RCC 7860 (cell line): ENCODE measurements around the gene HPX.

ENCODE experiments used
- DNase-seq: peaks from one replicate; pipeline ENCODE4 v3.0.0-alpha.2; 2015; ENCODE audit warnings: low spot score
- FAIRE-seq: peaks from 2 replicates; lab custom pipeline; 2012; peaks lifted over from hg19 to GRCh38; lab: Jason Lieb, UNC

The HPX gene

DNA sequence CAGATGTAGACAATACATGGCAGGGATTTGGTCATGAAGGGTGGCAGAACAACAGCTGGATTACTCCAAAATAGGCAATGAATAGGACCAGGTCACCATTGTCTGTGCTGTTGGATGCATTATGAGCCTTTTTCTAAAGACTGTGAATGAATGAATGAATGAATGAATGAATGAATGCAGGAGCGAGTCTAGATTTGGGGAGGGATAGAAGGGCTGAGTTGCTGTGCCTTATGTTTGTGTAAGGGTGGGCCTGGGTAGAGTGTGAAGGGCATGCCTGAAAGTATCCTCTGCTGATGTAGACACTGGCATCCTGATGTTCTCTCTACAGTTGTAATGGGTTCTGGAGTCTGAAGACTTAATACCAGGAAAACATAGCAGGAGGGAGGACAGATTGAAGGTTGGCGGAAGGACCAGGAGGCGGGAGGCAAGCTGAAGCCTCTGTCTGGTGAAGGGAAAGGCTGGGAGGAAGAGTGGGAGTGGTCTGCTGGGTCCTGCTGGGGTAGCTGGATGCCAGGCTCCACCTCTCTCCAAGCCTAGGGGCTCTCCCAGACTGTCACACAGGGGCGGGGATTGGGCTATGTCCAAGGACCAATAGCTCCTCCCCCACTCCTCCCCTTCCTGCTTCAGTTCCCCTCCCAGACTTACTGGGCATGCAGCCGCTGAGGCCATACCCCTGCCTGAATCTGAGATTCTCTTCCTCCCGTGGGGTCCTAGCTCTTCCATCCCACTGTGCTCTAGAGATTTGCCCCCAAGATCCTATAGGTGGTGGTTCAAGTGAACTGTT lies 28.1 kb upstream of the HPX start:
- no peak for FAIRE-seq

DNA sequence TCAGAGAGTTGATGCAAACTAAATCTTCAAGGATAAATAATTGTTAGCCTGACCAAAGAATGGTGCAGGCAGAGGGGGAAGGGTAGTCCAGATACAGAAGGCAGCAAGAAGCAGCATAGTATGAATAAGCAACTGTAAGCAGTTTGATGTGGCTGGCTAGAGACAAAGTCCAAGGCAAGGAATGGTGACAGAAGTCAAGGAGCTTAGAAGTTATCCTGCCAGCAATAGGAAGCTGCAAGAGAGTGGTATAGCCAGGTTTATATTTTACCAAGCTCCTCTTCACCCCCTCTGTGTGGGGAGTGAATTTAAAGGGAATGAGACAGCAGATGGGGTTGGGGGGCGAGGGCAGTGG lies 18.3 kb upstream of the HPX start:
- no peak for DNase-seq
- no peak for FAIRE-seq

More for the DNA sequence above, 28.1 kb upstream of the HPX start:
- no peak for DNase-seq

DNA sequence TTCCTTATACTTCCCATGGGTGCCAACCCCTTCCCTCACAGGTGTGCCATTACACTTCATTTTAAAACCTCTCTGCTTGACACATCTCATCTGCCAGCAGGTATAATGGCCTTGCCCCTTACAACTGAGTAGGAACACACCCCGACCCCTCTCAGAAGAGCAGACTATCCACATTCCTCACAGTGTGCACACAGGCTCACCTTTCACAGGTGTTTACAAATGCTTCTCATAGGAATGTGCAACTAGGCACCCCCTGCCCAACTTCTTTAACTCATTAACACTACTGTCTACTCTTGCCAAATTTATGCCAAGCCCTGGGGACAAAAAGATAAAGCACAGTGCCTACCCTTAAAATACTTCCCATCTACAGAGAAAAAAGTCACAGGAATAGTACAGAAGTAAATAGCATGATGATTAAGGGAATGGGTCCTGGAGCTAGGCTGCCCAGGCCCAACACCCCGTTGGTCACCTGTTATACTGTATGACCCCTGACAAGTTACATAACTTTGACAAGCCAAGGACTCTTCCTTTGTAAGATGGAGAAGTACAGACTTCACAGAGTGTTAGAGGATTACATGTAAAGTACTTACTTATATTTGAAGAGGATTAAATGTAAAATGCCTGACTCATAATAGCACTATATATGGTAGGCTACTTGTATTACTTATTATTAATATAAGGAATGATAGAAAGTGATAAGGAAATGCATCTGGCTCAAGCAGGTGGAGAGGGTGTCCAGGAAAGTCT lies 17.7 kb upstream of the HPX start:
- DNase-seq, result no peak
- no peak for FAIRE-seq

DNA sequence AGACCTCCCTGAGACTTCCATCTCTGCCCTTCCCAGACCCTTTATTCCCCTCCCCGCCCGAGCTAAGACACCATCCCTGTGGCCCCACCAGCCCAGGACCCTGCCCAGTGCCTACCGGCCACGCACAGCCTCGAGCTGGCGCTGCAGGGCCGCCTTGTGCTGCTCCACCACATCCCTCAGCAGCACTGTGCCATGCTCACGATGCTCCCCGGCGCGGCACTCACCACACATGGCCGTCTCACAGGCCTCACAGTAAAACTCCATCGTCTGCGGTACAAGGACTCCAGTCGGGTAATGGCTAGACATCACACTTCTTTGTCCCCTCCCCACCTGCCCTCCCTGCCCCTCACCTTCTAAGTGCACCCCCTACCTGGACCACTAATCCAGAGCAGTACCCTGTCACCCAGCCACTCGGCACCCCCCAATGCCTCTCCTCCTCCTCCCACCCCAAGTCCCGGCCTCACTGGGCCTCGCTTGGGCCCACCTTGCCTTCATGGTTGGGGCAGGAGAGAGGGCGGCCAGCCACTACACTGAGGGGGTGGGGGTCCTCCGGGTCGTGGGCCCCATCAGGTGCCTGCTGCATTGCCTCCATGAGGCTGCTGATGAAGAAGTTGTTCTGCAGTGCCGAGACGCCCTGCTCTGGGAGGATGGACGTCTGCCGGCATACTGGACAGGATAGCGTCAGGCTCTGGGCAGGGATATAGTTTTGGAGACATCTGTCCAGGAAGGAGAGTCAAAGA lies 17.0 kb upstream of the HPX start:
- no peak for DNase-seq
- FAIRE-seq, result no peak

DNA sequence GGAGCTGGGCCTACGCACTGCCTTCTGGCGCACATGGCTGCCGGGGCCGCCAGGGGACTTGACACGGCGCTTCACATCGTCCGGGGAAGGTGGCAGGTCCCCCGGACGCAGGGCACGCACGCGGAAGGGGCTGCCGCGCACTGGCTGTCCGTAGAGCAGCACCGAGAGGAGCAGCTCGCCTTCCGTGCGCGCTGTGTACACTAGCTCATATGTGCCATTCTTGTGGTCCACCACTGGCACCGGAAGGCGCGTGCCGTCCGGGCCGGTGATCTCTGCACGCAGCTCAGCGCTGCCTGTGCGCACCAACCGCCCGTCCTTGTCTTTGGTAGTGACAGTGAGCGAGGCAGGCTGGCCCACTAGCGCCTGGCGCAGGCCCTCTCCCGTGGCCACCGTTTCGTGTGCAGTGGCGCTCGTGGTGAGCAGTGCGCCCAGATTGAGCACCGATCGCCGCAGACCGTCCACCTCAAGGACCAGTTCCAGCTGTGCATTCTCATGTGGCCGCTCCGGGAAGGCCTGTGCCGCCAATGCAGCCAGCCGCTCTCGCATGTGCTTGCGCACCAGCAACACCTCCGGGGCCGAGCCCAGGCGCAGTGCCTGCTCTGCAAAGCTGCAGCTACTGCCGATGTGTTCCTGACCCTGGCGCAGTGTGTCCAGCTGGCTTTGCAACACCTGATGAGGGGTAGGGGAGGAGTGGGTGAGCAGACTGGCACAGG lies 15.7 kb upstream of the HPX start:
- FAIRE-seq, result no peak
- no peak for DNase-seq

DNA sequence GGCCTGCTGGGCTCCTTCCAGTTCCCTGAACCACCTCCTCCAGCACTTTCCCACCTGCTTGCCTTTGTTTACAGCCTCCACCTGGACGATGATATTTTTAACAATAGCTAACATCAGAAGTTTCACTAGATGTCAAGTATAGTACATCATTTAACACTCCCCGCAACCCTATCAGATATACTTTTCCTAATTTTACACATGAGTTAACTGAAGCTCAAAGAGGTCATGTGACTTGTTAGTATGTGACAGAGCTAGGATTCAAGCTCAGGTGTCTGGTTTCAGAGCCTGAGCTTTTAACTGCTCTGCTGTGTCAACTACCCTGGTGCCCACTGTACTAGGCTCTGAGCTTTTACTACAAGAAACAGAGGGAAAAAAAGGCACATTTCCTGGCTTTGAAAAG lies 14.3 kb upstream of the HPX start:
- DNase-seq (no peak), FAIRE-seq (no peak)

DNA sequence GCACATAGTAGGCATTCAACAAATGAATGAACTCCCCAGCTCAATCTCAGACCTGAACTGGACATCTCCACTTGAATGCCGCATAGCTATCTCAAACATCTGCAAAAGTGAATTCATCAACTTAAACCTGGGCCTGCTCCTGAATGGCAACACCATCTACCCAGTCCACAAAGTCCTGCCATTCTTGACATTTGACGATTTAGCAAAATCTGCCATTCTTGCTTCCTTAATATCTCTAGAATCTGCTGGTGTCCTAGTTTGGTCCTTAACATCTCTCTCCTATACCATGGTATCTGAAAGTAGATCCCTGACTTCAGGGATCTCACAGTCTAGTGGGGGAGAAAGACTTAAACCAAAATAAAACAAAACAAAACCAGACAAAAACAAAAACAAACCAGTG lies 12.4 kb upstream of the HPX start:
- DNase-seq (no peak), FAIRE-seq (no peak)

DNA sequence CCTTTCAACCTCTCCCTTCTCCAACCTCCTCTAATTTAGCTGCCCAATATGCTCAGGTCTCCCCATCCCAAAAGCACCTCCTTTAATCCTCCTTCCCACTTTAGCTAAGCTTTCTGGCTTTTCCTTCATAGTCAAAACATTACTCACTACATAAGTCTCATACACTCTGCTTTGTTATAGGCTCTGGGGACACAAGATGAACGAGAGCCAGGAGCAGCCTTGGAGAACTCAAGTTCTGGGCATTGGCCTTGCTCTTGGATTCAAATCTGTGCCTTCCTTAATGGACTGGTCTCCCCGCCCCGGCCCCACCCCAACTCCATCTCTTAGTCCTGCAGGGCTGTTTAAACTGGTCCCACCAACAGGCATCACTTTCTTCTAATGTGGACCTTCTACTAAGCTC lies 11.4 kb upstream of the HPX start:
- DNase-seq, result no peak
- no peak for FAIRE-seq

DNA sequence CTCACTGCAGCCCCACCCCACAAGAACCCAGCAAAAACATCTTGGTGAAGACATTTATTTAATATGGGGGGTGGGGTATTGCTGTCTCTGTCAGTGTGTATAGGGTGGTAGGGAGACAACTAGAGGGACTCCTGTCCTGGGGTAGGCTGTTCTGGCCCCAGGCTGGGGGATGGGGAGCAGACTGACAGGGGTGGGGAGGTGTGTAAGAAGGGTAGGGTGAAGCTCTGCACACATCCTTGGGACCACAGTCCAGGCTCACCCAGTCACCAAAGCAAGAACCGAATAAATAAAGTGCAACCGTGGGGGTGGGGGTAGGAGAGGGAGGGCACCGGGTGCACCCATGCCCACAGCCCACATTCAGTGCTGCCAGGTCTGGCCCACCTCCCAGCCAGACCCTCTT lies 7.8 kb upstream of the HPX start:
- no peak for FAIRE-seq
- DNase-seq, result no peak

DNA sequence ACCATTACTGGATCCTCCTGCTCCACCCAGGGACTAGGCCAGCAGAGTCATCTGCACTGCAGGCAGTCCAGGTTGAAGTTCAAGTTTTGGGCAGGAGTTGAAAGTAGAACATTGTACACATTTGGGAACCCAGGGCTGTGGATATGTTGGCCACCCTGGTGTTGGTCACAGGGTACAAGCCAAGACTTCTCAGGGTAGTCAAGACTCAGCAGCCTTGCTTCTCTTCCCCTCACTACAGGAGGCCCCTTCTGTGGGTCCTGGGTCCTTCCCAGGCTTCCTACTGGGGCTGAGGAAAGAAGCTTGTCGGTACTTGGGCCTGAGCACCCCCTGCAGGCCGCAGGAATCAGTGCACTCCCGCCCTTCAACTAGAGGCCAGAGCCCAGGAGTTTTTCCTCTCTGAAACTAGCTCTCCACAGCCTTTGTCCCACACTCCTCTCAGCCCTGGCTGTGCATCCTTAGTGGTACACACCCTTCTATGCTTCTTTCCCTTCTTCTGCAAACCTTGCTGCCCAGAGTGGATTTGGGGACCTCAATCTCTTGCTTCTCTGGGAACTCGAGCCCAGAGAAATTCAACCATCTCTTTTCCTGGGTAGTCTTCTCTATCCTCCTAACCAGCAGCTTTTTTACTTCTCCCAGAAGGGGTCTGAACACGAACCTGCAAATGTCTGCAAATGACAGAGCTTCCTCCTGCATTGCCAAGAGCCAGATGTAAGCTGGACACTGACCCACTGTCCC lies 2.6 kb upstream of the HPX start:
- FAIRE-seq, result no peak

DNA sequence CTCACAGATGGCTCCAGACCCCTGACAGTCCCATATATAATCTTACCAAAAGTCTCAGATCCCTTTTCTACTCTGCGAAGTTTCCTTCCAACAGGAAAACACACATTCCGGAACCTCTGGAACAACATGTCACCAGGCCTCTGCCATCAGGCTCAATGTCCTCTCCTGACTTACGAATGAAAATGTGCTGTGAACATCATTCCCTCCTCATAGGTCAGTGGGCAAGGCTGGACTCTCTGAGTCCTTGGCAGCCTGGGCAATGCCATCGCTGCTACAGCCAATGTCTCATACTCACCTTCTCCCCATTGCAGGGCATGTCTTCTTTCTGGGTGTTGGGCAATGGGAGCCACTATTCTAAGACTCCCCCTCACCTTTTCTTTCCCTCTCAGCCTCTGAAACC lies 1.7 kb upstream of the HPX start:
- DNase-seq (no peak), FAIRE-seq (no peak)

More for the DNA sequence above, 2.6 kb upstream of the HPX start:
- peak; percentile 13 for DNase-seq

DNA sequence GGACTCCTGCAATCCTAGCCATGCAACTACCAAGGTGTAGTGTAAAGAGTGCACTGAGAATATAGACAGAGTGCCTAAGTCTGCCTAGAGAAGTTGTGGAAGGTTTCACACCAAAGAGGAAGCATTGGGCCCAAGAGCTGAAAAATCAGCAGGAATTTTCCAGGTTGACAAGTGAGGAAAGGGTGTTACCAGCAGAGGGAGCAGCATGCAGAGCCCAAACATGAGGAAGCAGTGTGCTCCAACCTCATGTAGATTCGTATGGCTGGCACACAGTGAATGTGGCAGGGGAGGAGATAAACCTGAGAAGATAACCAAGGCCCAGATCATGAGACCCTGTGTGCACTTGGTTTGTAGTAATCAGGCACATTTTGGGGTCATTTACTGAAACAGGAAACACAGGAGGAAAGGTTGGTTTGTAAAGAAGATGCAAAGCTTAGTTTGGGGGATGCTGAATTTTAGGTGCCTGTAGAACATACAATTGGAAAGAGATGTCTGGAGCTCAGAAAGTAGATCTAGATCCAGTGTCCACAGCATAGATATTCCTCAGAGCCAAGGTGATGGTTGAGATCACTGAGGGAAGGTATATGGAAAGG lies 1.7 kb downstream of the HPX start:
- FAIRE-seq (no peak), DNase-seq (no peak)

DNA sequence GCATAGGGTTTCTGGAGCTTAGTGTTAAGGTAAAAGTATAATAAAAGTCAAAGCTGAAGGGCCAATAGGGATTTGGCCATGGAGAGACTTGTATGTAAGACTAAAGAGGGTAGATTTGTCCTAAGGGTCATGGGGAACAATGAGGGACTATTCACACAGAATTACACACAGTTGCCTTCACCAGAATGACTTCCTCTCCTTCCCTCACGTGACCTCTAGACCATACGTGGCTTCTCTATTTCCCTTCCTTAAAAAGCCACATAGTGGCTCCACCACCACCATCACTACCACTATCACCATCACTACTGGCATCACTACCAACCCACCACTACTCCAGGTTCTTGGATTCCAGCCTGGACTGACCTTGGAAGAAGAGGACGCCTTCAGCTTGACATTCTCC lies 2.8 kb downstream of the HPX start:
- no peak for FAIRE-seq
- DNase-seq, result no peak

DNA sequence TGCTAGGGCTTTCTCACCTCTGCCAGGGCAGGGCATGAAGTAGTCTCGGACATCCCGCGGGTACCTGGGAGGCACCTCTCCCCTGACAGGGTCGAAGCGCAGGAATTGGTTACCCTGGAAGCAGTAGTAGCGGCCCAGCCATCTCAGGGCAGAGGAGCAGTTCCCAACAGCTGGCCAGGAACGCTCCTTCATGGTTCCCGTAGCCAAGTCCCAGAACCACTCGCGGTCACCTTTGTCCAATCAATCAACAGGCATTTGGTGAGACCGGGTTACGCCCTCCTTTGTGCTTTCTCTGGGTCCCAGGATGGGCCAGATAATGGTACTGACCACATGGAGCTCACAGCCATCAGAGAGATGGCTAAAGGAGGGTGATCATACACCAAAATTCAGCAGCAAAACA lies 3.4 kb downstream of the HPX start:
- FAIRE-seq (no peak), DNase-seq (no peak)

DNA sequence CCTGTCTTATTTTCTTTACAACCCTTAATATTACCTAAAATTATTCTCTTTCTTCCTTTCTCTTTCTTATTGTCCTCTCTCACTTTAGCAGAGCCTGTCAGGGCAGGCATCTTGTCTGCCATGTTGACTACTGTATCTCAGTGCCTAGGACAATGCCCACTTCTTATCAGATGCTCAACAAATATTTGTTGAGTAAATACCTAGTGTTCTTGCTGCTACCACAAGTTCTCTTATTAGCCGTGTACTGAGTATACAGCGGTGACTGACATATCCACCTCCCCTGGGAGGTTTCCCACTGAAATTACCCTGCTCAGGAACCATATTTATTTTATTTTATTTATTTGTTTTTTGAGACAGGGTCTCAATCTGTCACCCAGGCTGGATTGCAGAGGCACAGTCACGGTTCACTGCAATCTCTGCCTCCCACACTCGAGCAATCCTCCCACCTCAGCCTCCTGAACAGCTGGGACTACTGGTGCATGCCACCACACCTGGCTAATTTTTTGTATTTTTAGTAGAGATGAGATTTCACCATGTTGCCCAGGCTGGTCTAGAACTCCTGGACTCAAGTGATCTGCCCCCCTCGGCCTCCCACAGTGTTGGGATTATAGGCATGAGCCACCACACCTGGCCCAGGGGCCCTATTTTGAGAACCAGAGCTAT lies 6.7 kb downstream of the HPX start:
- DNase-seq, result no peak
- FAIRE-seq, result no peak

DNA sequence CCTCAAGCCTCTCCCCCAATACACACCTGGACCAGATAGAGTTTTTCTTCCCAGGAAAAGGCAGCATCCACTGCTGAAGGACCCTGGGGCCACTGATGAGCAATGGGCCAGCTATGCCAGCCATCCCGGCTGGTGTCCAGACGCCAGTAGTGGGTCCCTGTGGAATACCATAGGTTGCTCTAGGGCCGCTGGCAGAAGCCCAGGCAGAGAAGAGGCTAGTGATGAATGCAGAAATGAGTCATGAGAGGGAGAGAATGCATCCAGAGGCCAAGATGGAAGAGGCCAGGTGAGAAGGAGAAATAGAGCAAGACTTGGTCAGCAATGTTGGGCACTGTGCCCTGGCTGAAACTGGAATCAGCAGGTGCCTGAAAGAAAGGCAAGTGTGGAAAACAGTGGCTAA lies 8.9 kb downstream of the HPX start:
- DNase-seq, result peak; percentile 85

DNA sequence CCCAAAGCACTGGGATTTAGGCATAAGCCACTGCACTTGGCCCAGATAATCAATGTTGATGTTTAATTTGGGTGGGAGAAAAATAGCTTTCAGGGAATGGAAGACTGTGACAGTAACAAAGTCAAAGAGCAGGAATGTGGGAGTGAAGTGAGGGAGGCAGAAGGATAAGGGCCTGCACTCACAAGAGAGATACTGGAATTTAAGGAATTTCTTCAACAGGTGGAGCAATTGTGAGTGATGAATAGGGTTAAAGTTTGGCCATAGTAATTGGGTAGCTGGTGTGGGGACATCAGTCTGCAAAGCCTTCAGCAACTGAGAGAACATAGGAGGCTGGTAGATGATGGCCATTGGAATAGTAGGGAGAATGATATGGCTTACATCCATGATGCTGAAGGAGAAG lies 13.3 kb downstream of the HPX start:
- DNase-seq, result no peak
- no peak for FAIRE-seq

More for the DNA sequence above, 8.9 kb downstream of the HPX start:
- FAIRE-seq, result peak; percentile 84

DNA sequence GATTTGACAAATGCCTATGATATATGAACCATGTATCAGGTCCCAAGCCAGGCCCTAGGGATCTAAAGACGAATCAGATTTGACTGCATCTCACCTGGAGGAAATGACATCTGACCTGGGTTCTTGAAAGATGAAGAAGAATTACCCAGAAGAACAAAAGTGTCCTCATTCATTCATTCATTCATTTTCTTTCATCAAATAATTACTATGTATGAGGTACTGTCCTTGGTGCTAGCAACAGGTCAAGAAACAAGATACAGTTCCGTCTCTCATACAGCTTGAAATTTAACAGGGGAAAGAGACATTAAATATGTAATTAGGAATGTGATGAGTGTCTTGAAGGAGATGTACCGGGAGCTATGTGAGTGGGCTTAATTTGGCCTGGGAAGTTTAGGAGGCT lies 20.1 kb downstream of the HPX start:
- FAIRE-seq (no peak), DNase-seq (no peak)

DNA sequence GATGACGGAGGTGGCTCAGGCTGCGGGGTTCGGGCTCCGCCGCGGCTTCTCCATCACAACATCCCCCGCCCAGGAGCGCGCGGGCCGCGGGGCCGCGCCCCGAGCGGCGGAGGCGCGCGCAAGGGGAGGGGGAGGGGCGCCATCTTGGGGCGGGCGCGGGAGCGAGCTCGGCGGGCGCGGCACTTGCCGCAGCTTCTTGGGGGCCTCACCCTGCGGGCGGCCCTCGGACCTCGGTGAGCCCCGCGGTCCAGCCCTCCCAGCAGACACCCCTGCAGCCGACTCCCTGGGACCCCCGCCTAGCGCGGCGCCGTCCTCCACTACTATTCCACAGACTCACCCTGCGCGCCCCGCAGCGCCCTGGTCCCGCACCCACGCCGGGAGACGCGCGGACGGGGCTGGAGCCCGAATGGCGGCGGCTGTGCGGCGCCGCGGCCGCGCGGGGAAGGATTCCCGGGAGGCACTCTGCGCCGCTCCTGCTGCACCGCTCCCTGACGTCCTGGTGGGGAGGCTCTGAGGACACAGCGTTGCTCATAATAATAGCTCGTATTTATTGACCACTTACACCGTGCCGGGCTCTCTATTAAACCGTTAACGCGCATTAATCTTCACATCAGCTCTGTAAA lies 21.7 kb downstream of the HPX start, which contains the start of gene APBB1:
TSS of gene APBB1 (minus strand) at position 86 of the 623 bp plus-strand sequence. CDS start 7,747 bp downstream, outside the sequence.
- FAIRE-seq (no peak), DNase-seq (no peak)
